Tibial nerve (tissue), 4 donors: ENCODE data around the gene FAIM2. TPM values are rescaled to one million over a fixed set of nuclear protein-coding genes. Genes with fewer than 3 reads are reported as not detected.

ENCODE experiments used
- DNase-seq, 2 donors: peaks; one replicate each; pipeline ENCODE4 v3.0.0-alpha.2; 2019; ENCODE audit warnings: low spot score in 2 of 2
- H3K27ac ChIP-seq, 4 donors: fragments of 200-600 bp; sonication (generic) in 3 of 4; one replicate each; pipeline ENCODE4 v1.5.1; 2017 to 2019; ENCODE audit warnings: mild to moderate bottlenecking in 1 of 4
- H3K27me3 ChIP-seq, 2 donors: fragments of 200-600 bp; sonication (generic) in 1 of 2; one replicate each; pipeline versions ENCODE4 v1.5.1 to v1.6.0; 2017 to 2019
- H3K36me3 ChIP-seq, 3 donors: fragments of 200-600 bp; sonication (generic); one replicate each; pipeline ENCODE4 v1.5.1; 2018 to 2019
- H3K4me1 ChIP-seq, 4 donors: fragments of 200-600 bp; sonication (generic) in 3 of 4; one replicate each; pipeline ENCODE4 v1.5.1; 2017 to 2019
- H3K4me3 ChIP-seq, 4 donors: fragments of 200-600 bp; sonication (generic) in 3 of 4; one replicate each; pipeline ENCODE4 v1.5.1; 2017 to 2019; ENCODE audit warnings: mild to moderate bottlenecking in 1 of 4, moderate library complexity in 1 of 4
- H3K9me3 ChIP-seq, 4 donors: fragments of 200-600 bp; sonication (generic) in 3 of 4; one replicate each; pipeline ENCODE4 v1.5.1; 2017 to 2019
- EP300 ChIP-seq, 2 donors: sonication (generic); formaldehyde crosslinking; IDR thresholded peaks; one replicate each; pipeline ENCODE4 v1.6.1; 2017; ENCODE audit warnings: antibody characterized with exemption in 2 of 2, mild to moderate bottlenecking in 1 of 2
- POLR2A ChIP-seq, 2 donors: fragments of 450-650 bp; IDR thresholded peaks; one replicate each; pipeline ENCODE4 v1.6.1; 2017; ENCODE audit warnings: antibody characterized with exemption in 2 of 2, mild to moderate bottlenecking in 2 of 2, moderate library complexity in 2 of 2
- WGBS, 2 donors: methylation state at CpG; one replicate each; pipeline ENCODE4 v1.1.5; 2018; 5-methylcytosine and 5-hydroxymethylcytosine counted together
- total RNA-seq, 4 donors: library from RNA; depleted of rRNA; stranded (reverse); fragments of >200 nt; gene quantifications; one replicate each; pipeline ENCODE4 v1.1.0, GENCODE V29; 2016
- TF ChIP-seq, protein P1 (sequence below), 5 experiments: fragments of 200-600 bp in 3 of 5; fragments of 450-650 bp in 2 of 5; sonication (generic) in 3 of 5; IDR thresholded peaks; one replicate each; pipeline ENCODE4 v1.5.1; 2016 to 2019; ENCODE audit warnings: antibody characterized with exemption in 5 of 5, mild to moderate bottlenecking in 3 of 5, moderate library complexity in 2 of 5

FAIM2 gene
- total RNA-seq, 4 donors from 2014 or later = 6.9 to 68.6 (median 36.9) TPM

DNA sequence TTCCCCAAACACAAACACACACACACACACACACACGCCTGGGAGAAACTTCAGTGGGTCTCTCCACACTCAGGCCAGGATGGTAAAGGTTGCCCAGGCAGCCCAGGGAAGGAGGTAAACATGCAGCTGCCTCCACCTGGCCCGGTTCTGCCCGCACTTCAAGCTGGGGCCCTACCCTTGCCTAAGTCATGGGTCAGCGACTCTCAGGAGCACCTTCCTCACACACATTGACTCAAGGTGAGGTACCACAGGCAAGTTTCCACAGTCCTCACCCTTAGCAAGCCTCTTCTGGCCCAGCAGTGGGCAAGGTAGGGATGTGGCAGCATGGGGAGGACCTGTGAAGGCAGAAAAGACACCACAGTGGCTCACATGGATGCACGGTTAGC, 14.1 kb upstream of the FAIM2 start:
- Histone ChIP-seq H3K4me1 (peaks cover 0 to 9% (median under 1%) of the 10 kb centered on the region in 4 donors), H3K27me3 (no peaks in the 10 kb centered on the region)
- 90 to 91% methylated on average over 5 of the region's 5 CpGs for WGBS, 2 donors

DNA sequence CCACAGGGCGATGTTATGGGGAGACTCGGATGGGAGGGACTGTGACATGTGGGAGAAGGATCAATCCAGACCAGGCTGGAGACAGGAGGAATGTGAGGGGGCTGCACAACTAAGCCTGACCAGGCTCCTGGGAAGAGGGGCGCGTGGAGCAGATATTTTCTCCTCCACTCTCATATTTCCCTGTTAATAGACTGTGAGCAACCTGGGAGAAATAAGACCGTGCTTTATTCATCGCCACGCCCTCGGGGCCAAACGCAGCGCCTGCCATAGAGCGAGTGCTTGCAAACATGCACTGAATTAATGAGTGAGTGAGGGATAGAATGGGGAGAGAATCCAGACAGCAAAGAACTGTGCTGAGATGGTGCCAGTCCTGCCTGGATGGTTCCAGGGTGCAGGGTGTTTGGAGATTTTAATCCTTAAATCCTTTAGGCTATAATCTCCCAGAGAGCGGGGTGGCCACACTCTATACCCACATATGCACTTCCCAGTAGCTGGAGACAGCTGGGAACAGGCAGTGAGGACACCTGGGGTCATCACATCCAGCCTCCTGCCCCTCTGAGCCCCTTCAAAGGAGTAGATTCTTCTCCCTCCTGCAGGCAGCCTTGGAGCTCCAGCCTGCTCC, 13.6 kb upstream of the FAIM2 start:
- no peak for DNase-seq
- Histone ChIP-seq H3K36me3 (no peaks in the 10 kb centered on the region), H3K9me3 (no peaks in the 10 kb centered on the region), H3K4me1 (peaks cover 0 to 4% (median 0%) of the 10 kb centered on the region in 4 donors), H3K27me3 (no peaks in the 10 kb centered on the region), H3K27ac (no peak overlapping the region), H3K4me3 (no peak overlapping the region)
- 69 to 70% methylated on average over 12 of the region's 12 CpGs for WGBS, 2 donors
- TF ChIP-seq POLR2A (IDR thresholded peaks at IDR 0.05) (no peak), EP300 (IDR thresholded peaks at IDR 0.05) (no peak)
- TF ChIP-seq, protein P1, sequence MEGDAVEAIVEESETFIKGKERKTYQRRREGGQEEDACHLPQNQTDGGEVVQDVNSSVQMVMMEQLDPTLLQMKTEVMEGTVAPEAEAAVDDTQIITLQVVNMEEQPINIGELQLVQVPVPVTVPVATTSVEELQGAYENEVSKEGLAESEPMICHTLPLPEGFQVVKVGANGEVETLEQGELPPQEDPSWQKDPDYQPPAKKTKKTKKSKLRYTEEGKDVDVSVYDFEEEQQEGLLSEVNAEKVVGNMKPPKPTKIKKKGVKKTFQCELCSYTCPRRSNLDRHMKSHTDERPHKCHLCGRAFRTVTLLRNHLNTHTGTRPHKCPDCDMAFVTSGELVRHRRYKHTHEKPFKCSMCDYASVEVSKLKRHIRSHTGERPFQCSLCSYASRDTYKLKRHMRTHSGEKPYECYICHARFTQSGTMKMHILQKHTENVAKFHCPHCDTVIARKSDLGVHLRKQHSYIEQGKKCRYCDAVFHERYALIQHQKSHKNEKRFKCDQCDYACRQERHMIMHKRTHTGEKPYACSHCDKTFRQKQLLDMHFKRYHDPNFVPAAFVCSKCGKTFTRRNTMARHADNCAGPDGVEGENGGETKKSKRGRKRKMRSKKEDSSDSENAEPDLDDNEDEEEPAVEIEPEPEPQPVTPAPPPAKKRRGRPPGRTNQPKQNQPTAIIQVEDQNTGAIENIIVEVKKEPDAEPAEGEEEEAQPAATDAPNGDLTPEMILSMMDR (IDR thresholded peaks at IDR 0.05) = no peak

More for the DNA sequence above, 14.1 kb upstream of the FAIM2 start:
- H3K36me3 ChIP-seq = no peaks in the 10 kb centered on the region
- no peaks in the 10 kb centered on the region for H3K9me3 ChIP-seq
- no peak overlapping the region for H3K4me3 ChIP-seq
- TF ChIP-seq EP300 (IDR thresholded peaks at IDR 0.05) (no peak), POLR2A (IDR thresholded peaks at IDR 0.05) (no peak)
- TF ChIP-seq, protein P1 (IDR thresholded peaks at IDR 0.05) = no peak
- no peak for DNase-seq
- H3K27ac ChIP-seq = no peak overlapping the region

DNA sequence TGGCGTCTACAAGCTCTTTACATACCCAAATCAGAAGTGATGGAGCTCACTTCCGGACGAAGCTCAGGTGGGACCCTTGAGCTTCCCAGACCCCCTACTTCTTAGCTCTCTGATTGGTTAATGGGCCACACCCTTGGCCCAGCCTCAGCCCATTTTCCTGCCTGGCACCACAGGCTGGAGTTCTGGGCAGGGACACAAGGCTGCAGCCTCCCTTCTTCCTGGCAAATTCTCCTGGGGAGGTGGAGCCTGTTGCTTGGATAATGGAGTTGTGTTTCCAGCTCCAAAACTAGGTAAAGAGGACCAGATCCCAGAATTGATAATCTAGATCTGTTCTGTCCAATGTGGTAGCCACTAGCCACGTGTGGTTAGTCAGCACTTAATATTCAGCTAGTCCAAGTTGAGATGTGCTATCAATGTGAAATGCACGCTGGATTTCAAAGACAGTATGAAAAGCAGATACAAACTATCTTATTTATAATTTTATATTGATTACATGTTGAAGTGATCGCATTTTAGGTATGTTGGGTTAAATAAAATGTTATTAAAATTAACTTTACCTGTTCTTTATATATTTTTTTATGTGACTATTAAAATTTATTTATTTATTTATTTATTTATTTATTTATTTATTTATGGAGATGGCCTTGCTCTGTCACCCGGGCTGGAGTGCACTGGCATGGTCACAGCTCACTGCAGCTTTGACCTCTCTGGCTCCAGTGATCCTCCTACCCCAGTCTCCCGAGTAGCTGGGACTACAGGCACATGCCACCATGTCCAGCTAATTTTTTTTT, 12.6 kb upstream of the FAIM2 start:
- TF ChIP-seq, protein P1 (IDR thresholded peaks at IDR 0.05) = no peak
- TF ChIP-seq POLR2A (IDR thresholded peaks at IDR 0.05) (no peak), EP300 (IDR thresholded peaks at IDR 0.05) (no peak)
- H3K27ac ChIP-seq = no peak overlapping the region
- H3K36me3 ChIP-seq = no peaks in the 10 kb centered on the region
- 80 to 81% methylated on average over 8 of the region's 8 CpGs for WGBS, 2 donors
- no peak overlapping the region for H3K4me3 ChIP-seq
- no peak for DNase-seq
- H3K27me3 ChIP-seq = no peaks in the 10 kb centered on the region
- H3K4me1 ChIP-seq = no peaks in the 10 kb centered on the region
- H3K9me3 ChIP-seq = no peaks in the 10 kb centered on the region

DNA sequence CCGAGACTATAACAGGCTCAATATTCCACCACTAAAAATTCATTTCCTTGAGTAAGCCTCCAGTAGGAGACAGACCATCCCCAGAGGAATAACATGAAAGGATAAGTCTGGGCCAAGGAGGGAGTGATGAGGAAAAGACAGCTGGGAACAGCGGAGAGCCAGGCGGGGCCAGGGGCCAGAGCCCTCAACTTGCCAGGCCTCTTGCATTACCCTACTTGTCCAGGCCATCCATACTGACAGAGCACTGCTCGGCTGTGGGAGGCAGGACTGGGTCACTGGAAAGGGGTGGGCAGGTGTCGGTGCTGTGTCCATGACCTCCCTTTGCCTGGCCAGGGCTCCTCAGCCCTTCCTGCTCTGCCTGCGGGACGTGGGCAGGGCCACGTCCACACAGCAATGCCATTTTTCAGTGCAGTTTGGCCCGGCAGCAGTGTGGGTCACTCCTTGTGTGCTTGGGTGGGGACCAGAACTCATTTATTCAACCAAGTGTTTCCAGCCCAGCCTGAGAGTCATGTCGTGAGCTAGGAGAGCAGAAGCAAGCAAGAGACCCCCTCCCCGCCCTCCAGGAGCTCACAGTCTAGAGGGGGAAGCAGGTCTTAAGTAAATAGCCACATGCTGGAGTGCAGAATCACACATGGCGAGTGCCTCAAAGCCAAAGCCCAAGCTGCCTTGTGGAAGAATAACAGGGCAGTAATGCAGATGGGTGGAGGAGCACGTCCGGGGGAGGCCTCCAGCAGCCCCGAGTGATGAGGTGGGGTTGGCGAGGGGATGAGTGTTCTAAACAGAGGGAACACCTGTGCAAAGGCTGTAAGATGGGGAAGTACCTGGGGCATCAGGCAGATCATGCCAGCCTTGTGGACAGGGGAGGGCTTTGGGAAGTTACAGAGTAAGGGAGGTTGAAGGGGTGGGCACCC, 8.9 kb upstream of the FAIM2 start:
- H3K36me3 ChIP-seq = no peaks in the 10 kb centered on the region
- H3K9me3 ChIP-seq = no peaks in the 10 kb centered on the region
- no peaks in the 10 kb centered on the region for H3K4me1 ChIP-seq
- DNase-seq = no peak
- TF ChIP-seq, protein P1 (IDR thresholded peaks at IDR 0.05) = no peak
- TF ChIP-seq EP300 (IDR thresholded peaks at IDR 0.05) (no peak), POLR2A (IDR thresholded peaks at IDR 0.05) (no peak)
- WGBS, 2 donors = 74 to 85% methylated on average over 11 to 16 of the region's 16 CpGs
- H3K4me3 ChIP-seq = no peak overlapping the region
- H3K27ac ChIP-seq = no peak overlapping the region
- no peaks in the 10 kb centered on the region for H3K27me3 ChIP-seq
